WTC11 (cell line): ENCODE measurements around the gene OR10S1. TPM values are rescaled to one million over a fixed set of nuclear protein-coding genes. Genes with fewer than 3 reads are reported as not detected.

Experiments
- ATAC-seq: fragments of 200-7000 bp; cut with Tn5 transposase; 2 replicates; pipeline ENCODE4 v1.10.0; 2021; ENCODE audit warnings: mild to moderate bottlenecking, moderate library complexity
- CTCF ChIA-PET: fragments of 300-600 bp; sonication (Branson Sonifier 250); formaldehyde crosslinking; loops from one replicate; lab custom pipeline; 2021; ENCODE audit warnings: antibody characterized with exemption; lab: Charles Lee
- POLR2A ChIA-PET: fragments of 350-600 bp; sonication (Branson Sonifier 250); formaldehyde crosslinking; loops from one replicate; lab custom pipeline; 2021; ENCODE audit warnings: antibody characterized with exemption; lab: Charles Lee
- DNase-seq: peaks from one replicate; pipeline ENCODE4 v3.0.0; 2021; ENCODE audit warnings: low spot score
- H3K27ac Mint-ChIP-seq: 2 replicates; pipeline ENCODE4 v1.8.0; 2021; ENCODE audit warnings: mixed read lengths
- H3K27me3 Mint-ChIP-seq: 2 replicates; pipeline ENCODE4 v1.8.0; 2021; ENCODE audit warnings: low read depth, mild to moderate bottlenecking, moderate library complexity, mixed read lengths
- H3K36me3 Mint-ChIP-seq: 2 replicates; pipeline ENCODE4 v1.8.0; 2021; ENCODE audit warnings: mixed read lengths
- H3K4me1 Mint-ChIP-seq: 2 replicates; pipeline ENCODE4 v1.8.0; 2022; ENCODE audit warnings: mixed read lengths
- H3K4me3 Mint-ChIP-seq: 2 replicates; pipeline ENCODE4 v1.8.0; 2021; ENCODE audit warnings: mild to moderate bottlenecking, moderate library complexity, mixed read lengths
- H3K9me3 Mint-ChIP-seq: 2 replicates; pipeline ENCODE4 v1.8.0; 2021; ENCODE audit warnings: mixed read lengths
- ATF6 ChIP-seq: sonication (generic); formaldehyde crosslinking; IDR thresholded peaks from 2 replicates; pipeline ENCODE4 v1.8.1; 2023; ENCODE audit warnings: mild to moderate bottlenecking, missing genetic modification reagents
- E2F1 ChIP-seq: sonication (generic); formaldehyde crosslinking; IDR thresholded peaks from 2 replicates; pipeline ENCODE4 v1.8.0; 2022; ENCODE audit warnings: mild to moderate bottlenecking, missing genetic modification reagents
- HMGXB4 ChIP-seq: sonication (generic); formaldehyde crosslinking; IDR thresholded peaks from 2 replicates; pipeline ENCODE4 v1.8.1; 2023; ENCODE audit warnings: mild to moderate bottlenecking, moderate library complexity, missing genetic modification reagents
- RELA ChIP-seq: sonication (generic); formaldehyde crosslinking; IDR thresholded peaks from 2 replicates; pipeline ENCODE4 v1.8.1; 2022; ENCODE audit warnings: missing genetic modification reagents, mild to moderate bottlenecking, borderline replicate concordance
- USF2 ChIP-seq: sonication (generic); formaldehyde crosslinking; IDR thresholded peaks from 2 replicates; pipeline ENCODE4 v1.8.1; 2023; ENCODE audit warnings: mild to moderate bottlenecking, missing genetic modification reagents, moderate library complexity
- ZNF317 ChIP-seq: sonication (generic); formaldehyde crosslinking; IDR thresholded peaks from 2 replicates; pipeline ENCODE4 v1.8.1; 2023; ENCODE audit warnings: low read depth, mild to moderate bottlenecking, moderate library complexity, missing genetic modification reagents, borderline replicate concordance
- total RNA-seq: library from RNA; stranded (reverse); gene quantifications from 3 replicates; pipeline ENCODE4 v1.2.3, GENCODE V29; 2021
- TF ChIP-seq, protein P1 (sequence below): fragments of 250-450 bp; sonication (Bioruptor Pico); IDR thresholded peaks from 2 replicates; pipeline ENCODE4 v1.9.0; 2021; ENCODE audit warnings: mild to moderate bottlenecking, borderline replicate concordance
- TF ChIP-seq, protein P2 (sequence below): fragments of 250-450 bp; sonication (Bioruptor Pico); IDR thresholded peaks from 2 replicates; pipeline ENCODE4 v1.9.0; 2021; ENCODE audit warnings: mild to moderate bottlenecking

OR10S1 gene
- total RNA-seq, 1 experiment from 2014 or later = not detected

GRCh38 chr11:123956752-123957151 is 20.8 kb downstream of the OR10S1 start:
- ATAC-seq (no peak), DNase-seq (no peak)
- H3K4me1 Mint-ChIP-seq = no peaks in the 10 kb centered on the region
- H3K27ac Mint-ChIP-seq = no peak overlapping the region
- POLR2A ChIA-PET = no interaction called here
- no peaks in the 10 kb centered on the region for H3K27me3 Mint-ChIP-seq
- TF ChIP-seq, protein P1, sequence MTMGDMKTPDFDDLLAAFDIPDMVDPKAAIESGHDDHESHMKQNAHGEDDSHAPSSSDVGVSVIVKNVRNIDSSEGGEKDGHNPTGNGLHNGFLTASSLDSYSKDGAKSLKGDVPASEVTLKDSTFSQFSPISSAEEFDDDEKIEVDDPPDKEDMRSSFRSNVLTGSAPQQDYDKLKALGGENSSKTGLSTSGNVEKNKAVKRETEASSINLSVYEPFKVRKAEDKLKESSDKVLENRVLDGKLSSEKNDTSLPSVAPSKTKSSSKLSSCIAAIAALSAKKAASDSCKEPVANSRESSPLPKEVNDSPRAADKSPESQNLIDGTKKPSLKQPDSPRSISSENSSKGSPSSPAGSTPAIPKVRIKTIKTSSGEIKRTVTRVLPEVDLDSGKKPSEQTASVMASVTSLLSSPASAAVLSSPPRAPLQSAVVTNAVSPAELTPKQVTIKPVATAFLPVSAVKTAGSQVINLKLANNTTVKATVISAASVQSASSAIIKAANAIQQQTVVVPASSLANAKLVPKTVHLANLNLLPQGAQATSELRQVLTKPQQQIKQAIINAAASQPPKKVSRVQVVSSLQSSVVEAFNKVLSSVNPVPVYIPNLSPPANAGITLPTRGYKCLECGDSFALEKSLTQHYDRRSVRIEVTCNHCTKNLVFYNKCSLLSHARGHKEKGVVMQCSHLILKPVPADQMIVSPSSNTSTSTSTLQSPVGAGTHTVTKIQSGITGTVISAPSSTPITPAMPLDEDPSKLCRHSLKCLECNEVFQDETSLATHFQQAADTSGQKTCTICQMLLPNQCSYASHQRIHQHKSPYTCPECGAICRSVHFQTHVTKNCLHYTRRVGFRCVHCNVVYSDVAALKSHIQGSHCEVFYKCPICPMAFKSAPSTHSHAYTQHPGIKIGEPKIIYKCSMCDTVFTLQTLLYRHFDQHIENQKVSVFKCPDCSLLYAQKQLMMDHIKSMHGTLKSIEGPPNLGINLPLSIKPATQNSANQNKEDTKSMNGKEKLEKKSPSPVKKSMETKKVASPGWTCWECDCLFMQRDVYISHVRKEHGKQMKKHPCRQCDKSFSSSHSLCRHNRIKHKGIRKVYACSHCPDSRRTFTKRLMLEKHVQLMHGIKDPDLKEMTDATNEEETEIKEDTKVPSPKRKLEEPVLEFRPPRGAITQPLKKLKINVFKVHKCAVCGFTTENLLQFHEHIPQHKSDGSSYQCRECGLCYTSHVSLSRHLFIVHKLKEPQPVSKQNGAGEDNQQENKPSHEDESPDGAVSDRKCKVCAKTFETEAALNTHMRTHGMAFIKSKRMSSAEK (CRISPR knock-in tag) = no peak
- TF ChIP-seq HMGXB4 (CRISPR knock-in tag) = no peak
- no peak for TF ChIP-seq RELA
- TF ChIP-seq, protein P2, sequence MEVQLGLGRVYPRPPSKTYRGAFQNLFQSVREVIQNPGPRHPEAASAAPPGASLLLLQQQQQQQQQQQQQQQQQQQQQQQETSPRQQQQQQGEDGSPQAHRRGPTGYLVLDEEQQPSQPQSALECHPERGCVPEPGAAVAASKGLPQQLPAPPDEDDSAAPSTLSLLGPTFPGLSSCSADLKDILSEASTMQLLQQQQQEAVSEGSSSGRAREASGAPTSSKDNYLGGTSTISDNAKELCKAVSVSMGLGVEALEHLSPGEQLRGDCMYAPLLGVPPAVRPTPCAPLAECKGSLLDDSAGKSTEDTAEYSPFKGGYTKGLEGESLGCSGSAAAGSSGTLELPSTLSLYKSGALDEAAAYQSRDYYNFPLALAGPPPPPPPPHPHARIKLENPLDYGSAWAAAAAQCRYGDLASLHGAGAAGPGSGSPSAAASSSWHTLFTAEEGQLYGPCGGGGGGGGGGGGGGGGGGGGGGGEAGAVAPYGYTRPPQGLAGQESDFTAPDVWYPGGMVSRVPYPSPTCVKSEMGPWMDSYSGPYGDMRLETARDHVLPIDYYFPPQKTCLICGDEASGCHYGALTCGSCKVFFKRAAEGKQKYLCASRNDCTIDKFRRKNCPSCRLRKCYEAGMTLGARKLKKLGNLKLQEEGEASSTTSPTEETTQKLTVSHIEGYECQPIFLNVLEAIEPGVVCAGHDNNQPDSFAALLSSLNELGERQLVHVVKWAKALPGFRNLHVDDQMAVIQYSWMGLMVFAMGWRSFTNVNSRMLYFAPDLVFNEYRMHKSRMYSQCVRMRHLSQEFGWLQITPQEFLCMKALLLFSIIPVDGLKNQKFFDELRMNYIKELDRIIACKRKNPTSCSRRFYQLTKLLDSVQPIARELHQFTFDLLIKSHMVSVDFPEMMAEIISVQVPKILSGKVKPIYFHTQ (CRISPR knock-in tag) = no peak
- TF ChIP-seq, all 79 proteins: peak for 0
- CTCF ChIA-PET = no interaction called here
- no peak overlapping the region for H3K4me3 Mint-ChIP-seq
- H3K36me3 Mint-ChIP-seq = peaks cover 3% of the 10 kb centered on the region; the same call in 1 of the 2 replicates
- peaks cover 26% of the 10 kb centered on the region for H3K9me3 Mint-ChIP-seq

GRCh38 chr11:123945132-123945531 is 32.4 kb downstream of the OR10S1 start:
- ATAC-seq (no peak), DNase-seq (no peak)
- no peak overlapping the region for H3K27ac Mint-ChIP-seq
- TF ChIP-seq ATF6 (CRISPR knock-in tag) (no peak), E2F1 (CRISPR knock-in tag) (no peak), ZNF317 (no peak), USF2 (CRISPR knock-in tag) (no peak)
- peaks cover 7% of the 10 kb centered on the region for H3K9me3 Mint-ChIP-seq
- CTCF ChIA-PET = no interaction called here
- no peaks in the 10 kb centered on the region for H3K27me3 Mint-ChIP-seq
- POLR2A ChIA-PET = no interaction called here
- H3K4me3 Mint-ChIP-seq = no peak overlapping the region
- no peaks in the 10 kb centered on the region for H3K36me3 Mint-ChIP-seq
- H3K4me1 Mint-ChIP-seq = no peaks in the 10 kb centered on the region
